Measurements from ENCODE around the gene ZER1. TPM values are rescaled to one million over a fixed set of nuclear protein-coding genes. Genes with fewer than 3 reads are reported as not detected.

Gene ZER1
- total RNA-seq, 3 donors from 2014 or later = 31.2 to 42.9 (median 34.1) TPM

GRCh38 chr9:128729302-128729701, 42.4 kb downstream of the ZER1 start:
- intact Hi-C loops (cut with DNase I; ENCODE audit: low total_unique reads) = no loop called here
- Histone ChIP-seq H3K4me3 (no peak overlapping the region), H3K4me1 (peaks cover 0 to 5% of the 10 kb centered on the region in 2 donors)

GRCh38 chr9:128728298-128728697, 43.4 kb downstream of the ZER1 start:
- Histone ChIP-seq H3K36me3 (no peaks in the 10 kb centered on the region), H3K27ac (no peak overlapping the region), H3K27me3 (no peaks in the 10 kb centered on the region), H3K4me3 (no peak overlapping the region), H3K4me1 (peaks cover 0 to 6% of the 10 kb centered on the region in 2 donors), H3K9me3 (no peaks in the 10 kb centered on the region)
- no peak for TF ChIP-seq POLR2AphosphoS5 (IDR thresholded peaks at IDR 0.05)
- TF ChIP-seq CTCF (IDR thresholded peaks at IDR 0.05) = no peak
- no peak for TF ChIP-seq POLR2A (IDR thresholded peaks at IDR 0.05)
- no peak for DNase-seq (ENCODE audit: low spot score in 2 of 2)
- intact Hi-C loops (cut with DNase I; ENCODE audit: low total_unique reads) = no loop called here

More at GRCh38 chr9:128729302-128729701, 42.4 kb downstream of the ZER1 start:
- TF ChIP-seq CTCF (IDR thresholded peaks at IDR 0.05) = no peak
- no peak for TF ChIP-seq POLR2AphosphoS5 (IDR thresholded peaks at IDR 0.05)
- no peak for TF ChIP-seq POLR2A (IDR thresholded peaks at IDR 0.05)
- Histone ChIP-seq H3K36me3 (no peaks in the 10 kb centered on the region), H3K9me3 (no peaks in the 10 kb centered on the region), H3K27ac (no peak overlapping the region), H3K27me3 (no peaks in the 10 kb centered on the region)
- DNase-seq (ENCODE audit: low spot score in 2 of 2) = no peak

GRCh38 chr9:128727640-128728248, 44.0 kb downstream of the ZER1 start:
- Histone ChIP-seq H3K9me3 (no peaks in the 10 kb centered on the region), H3K27ac (no peak overlapping the region), H3K27me3 (no peaks in the 10 kb centered on the region), H3K36me3 (no peaks in the 10 kb centered on the region), H3K4me3 (no peak overlapping the region), H3K4me1 (peaks cover 0 to 9% of the 10 kb centered on the region in 2 donors)
- intact Hi-C loops (cut with DNase I; ENCODE audit: low total_unique reads) = no loop called here
- DNase-seq (ENCODE audit: low spot score in 2 of 2) = no peak
- no peak for TF ChIP-seq POLR2A (IDR thresholded peaks at IDR 0.05)
- TF ChIP-seq CTCF (IDR thresholded peaks at IDR 0.05) = no peak
- no peak for TF ChIP-seq POLR2AphosphoS5 (IDR thresholded peaks at IDR 0.05)

- no peaks in the 10 kb centered on the region for H3K27me3 ChIP-seq
- H3K4me1 ChIP-seq = peaks cover 0 to 9% of the 10 kb centered on the region in 2 donors
- TF ChIP-seq POLR2AphosphoS5 (IDR thresholded peaks at IDR 0.05) (no peak), CTCF (IDR thresholded peaks at IDR 0.05) (no peak), POLR2A (IDR thresholded peaks at IDR 0.05) (no peak)
- H3K36me3 ChIP-seq = no peaks in the 10 kb centered on the region
- H3K27ac ChIP-seq = peak overlapping the region; percentile 73 to 88
- intact Hi-C loops (cut with DNase I; ENCODE audit: low total_unique reads) = no loop called here
- peak in 1 of 2 donors; percentile 51 for DNase-seq (ENCODE audit: low spot score in 2 of 2)
- no peaks in the 10 kb centered on the region for H3K9me3 ChIP-seq
- H3K4me3 ChIP-seq = peak overlapping the region; percentile 56 to 79 (median 74)
Observed at GRCh38 chr9:128724744-128725211, 46.9 kb downstream of the ZER1 start.

DNA sequence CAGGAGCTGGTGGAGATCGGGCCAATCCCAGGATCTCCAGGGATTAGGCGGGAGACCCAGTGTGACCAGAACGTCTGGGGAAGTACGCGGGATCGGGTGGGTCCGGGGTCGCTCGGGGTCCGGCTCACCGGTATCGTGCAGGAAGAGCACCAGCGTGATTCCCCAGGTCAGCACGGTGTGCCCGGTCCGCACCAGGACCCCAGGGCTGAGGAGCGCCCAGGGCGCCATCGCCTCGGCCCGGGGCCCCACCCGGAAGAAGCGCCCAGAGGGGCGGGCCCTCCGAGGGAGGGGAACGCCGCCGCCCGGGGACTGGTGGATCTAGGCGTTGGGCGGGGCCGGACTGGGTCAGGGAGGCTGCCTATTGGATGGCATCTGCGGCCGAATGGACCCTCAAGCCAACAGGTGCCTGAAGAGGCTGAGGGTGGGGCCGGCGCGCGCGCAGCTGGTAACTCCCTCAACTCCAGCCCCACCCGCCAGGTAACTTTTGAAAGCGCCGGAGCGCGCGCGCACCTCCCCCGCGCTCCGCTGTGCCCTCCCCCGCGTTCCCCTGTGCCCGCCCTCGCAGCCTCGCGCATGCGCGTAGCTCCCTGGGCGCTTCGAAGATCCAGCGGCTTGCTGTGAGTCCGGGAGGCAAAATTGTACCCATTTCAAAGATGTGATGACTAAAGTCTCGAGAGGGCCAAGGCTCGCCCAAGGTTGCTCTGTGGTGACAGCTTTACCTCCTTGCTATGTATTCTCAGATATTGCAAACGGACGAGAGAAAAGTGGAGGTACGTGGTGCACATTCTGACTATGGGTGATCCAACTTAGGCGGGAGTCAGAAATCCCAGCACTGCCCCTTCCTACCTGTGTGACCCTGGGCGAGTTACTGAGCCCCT, 47.6 kb downstream of the ZER1 start, which contains the start of gene ZDHHC12:
TSS of gene ZDHHC12 (minus strand) at position 262 of the 878 bp plus-strand sequence. CDS start at position 228, 34 bp downstream.
- Histone ChIP-seq H3K27me3 (no peaks in the 10 kb centered on the region), H3K4me1 (peaks cover 0 to 9% of the 10 kb centered on the region in 2 donors), H3K27ac (peak within 1 kb of the TSS; percentile 73 to 88), H3K9me3 (no peaks in the 10 kb centered on the region), H3K4me3 (peak within 1 kb of the TSS; percentile 56 to 79 (median 74)), H3K36me3 (no peaks in the 10 kb centered on the region)
- TF ChIP-seq POLR2A (IDR thresholded peaks at IDR 0.05) (peak; percentile 29), CTCF (IDR thresholded peaks at IDR 0.05) (no peak), POLR2AphosphoS5 (IDR thresholded peaks at IDR 0.05) (peak in 2 of 3 donors; percentile 62 to 65)
- peak; percentile 98 for DNase-seq (ENCODE audit: low spot score in 2 of 2)
- intact Hi-C loops (cut with DNase I; ENCODE audit: low total_unique reads) = no loop called here

Data from breast epithelium (tissue), 4 donors.